Measurements from ENCODE around the gene PZP.
"Not testable (repeated sequence)": the region's sequence is repeated elsewhere in the genome, so short reads cannot be mapped to it uniquely, and the experiment has no call there.

PZP gene

GRCh38 chr12:9180810-9181209, 27.4 kb downstream of the PZP start:
- DNase-seq (ENCODE audit: low read depth in 2 of 2): no peak

- DNase-seq (ENCODE audit: low read depth in 2 of 2): no peak
Observed at GRCh38 chr12:9179781-9180180, 28.4 kb downstream of the PZP start.

GRCh38 chr12:9169979-9170634, 38.1 kb downstream of the PZP start:
- no peak for DNase-seq (ENCODE audit: low read depth in 2 of 2)

- not testable (repeated sequence) for DNase-seq (ENCODE audit: low read depth in 2 of 2)
Observed at GRCh38 chr12:9167345-9167744, 40.9 kb downstream of the PZP start.

- no peak for DNase-seq (ENCODE audit: low read depth in 2 of 2)
Observed at GRCh38 chr12:9163392-9163791, 44.8 kb downstream of the PZP start.

GRCh38 chr12:9156119-9156518, 52.1 kb downstream of the PZP start:
- no peak for DNase-seq (ENCODE audit: low read depth in 2 of 2)

- DNase-seq (ENCODE audit: low read depth in 2 of 2): no peak
Observed at GRCh38 chr12:9149372-9149771, 58.8 kb downstream of the PZP start.

GRCh38 chr12:9148926-9149325, 59.3 kb downstream of the PZP start:
- DNase-seq (ENCODE audit: low read depth in 2 of 2): no peak

GRCh38 chr12:9147461-9147860, 60.7 kb downstream of the PZP start:
- no peak for DNase-seq (ENCODE audit: low read depth in 2 of 2)

GRCh38 chr12:9144730-9145106, 63.5 kb downstream of the PZP start:
- no peak for DNase-seq (ENCODE audit: low read depth in 2 of 2)

GRCh38 chr12:9143929-9144729, 64.1 kb downstream of the PZP start:
- DNase-seq (ENCODE audit: low read depth in 2 of 2): no peak

GRCh38 chr12:9143137-9143536, 65.1 kb downstream of the PZP start:
- no peak for DNase-seq (ENCODE audit: low read depth in 2 of 2)

- not testable (repeated sequence) for DNase-seq (ENCODE audit: low read depth in 2 of 2)
Observed at GRCh38 chr12:9139588-9140290, 68.5 kb downstream of the PZP start.

- no peak for DNase-seq (ENCODE audit: low read depth in 2 of 2)
Observed at GRCh38 chr12:9135903-9136310, 72.3 kb downstream of the PZP start.

GRCh38 chr12:9134981-9135628, 73.1 kb downstream of the PZP start:
- DNase-seq (ENCODE audit: low read depth in 2 of 2): no peak

- DNase-seq (ENCODE audit: low read depth in 2 of 2): no peak
Observed at GRCh38 chr12:9133216-9133916, 74.8 kb downstream of the PZP start.

- DNase-seq (ENCODE audit: low read depth in 2 of 2): no peak
Observed at GRCh38 chr12:9132008-9132535, 76.1 kb downstream of the PZP start.

GRCh38 chr12:9130244-9130643, 78.0 kb downstream of the PZP start:
- DNase-seq (ENCODE audit: low read depth in 2 of 2): no peak

- DNase-seq (ENCODE audit: low read depth in 2 of 2): no peak
Observed at GRCh38 chr12:9127936-9128663, 80.1 kb downstream of the PZP start.

GRCh38 chr12:9127484-9127883, 80.7 kb downstream of the PZP start:
- no peak for DNase-seq (ENCODE audit: low read depth in 2 of 2)

Measured in stimulated activated CD8-positive, alpha-beta memory T cell treated with anti-CD3 and anti-CD28 coated beads, Interleukin-7, amount 100 ng/mL, for 4 hours (primary cell).